Activated T-cell treated with anti-CD3 and anti-CD28 coated beads for 4 hours (primary cell): Measurements from ENCODE around the gene TANGO2.

ENCODE experiments used
- DNase-seq: peaks from one replicate; pipeline ENCODE4 v3.0.0-alpha.2; 2020

Gene TANGO2

GRCh38 chr22:20089226-20089976 lies 68.5 kb downstream of the TANGO2 start:
- no peak for DNase-seq

DNA sequence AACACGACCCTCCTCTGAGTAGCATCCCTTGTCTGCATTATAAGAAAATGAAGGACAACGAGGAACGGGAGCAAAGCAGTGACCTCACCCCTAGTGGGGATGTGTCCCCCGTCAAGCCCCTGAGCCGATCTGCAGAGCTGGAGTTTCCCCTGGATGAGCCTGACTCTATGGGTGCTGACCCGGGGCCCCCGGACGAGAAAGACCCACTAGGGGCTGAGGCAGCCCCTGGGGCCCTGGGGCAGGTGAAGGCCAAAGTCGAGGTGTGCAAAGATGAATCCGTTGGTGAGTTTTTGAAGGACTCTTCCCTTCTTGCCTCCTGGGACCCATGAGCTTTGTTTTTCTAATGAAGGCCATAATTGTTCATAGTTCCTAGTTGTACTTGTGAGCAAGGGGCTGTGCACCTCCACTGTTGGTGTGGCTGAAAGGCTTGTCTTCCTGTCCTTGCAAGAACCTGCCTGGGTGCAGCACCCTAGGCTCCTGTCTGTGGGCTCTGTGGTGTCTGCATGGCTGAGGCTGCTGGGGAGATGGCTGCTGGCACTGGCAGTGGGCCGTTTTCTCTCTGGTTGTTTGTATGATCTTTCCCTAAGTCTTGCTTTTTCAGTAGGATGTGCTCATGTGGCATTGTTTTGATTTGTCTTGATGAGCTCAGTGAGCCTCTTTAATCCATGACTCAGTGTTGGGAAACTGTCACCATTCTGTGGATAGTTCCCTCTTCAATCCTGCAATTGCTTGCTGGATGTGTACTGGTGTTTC lies 69.2 kb downstream of the TANGO2 start:
- no peak for DNase-seq

DNA sequence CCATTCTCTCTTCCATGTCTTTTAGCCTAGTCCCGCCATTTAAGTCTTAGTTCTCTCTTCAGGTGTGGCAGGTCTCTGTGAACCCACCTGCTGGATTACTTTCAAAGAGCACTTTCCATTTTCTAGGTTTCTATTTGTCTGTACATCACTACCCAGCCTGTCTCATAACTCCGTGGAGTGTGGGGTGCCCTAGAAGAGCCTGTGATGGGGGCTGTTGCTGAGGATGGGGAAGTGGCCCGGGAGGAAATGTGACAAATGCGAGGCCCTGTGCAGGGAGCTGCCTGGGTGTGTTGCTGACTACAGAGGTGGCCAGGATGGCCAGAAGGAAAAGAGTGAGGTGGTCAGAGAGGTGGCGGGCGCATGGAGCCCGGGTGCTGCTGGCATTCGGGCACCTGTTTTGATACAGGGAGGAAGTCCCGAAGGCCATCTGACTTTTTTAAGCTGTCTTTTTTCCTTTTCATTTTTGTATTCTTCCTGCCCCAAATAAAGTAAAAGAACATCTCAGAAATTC lies 69.9 kb downstream of the TANGO2 start:
- DNase-seq: no peak

GRCh38 chr22:20091690-20092476 lies 71.0 kb downstream of the TANGO2 start:
- no peak for DNase-seq

GRCh38 chr22:20092477-20092854 lies 71.6 kb downstream of the TANGO2 start:
- DNase-seq: no peak

GRCh38 chr22:20093418-20094196 lies 72.7 kb downstream of the TANGO2 start:
- DNase-seq: no peak

GRCh38 chr22:20094197-20094807 lies 73.4 kb downstream of the TANGO2 start:
- no peak for DNase-seq

DNA sequence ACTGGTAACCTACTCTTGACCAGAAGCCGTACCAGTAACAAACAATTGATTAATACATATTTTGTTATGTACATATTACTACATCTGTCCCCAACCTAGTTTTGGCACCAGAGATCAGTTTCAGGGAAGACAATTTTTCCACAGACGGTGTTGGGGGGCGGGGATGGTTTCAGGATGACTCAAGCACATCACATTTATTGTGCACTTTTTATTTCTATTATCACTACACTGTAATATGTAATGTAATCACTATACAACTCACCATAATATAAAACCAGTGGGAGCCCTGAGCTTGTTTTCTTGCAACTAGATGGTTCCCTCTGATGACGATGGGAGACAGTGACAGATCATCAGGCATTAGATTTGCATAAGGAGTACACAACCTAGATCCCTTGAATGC lies 74.6 kb downstream of the TANGO2 start:
- DNase-seq: no peak

DNA sequence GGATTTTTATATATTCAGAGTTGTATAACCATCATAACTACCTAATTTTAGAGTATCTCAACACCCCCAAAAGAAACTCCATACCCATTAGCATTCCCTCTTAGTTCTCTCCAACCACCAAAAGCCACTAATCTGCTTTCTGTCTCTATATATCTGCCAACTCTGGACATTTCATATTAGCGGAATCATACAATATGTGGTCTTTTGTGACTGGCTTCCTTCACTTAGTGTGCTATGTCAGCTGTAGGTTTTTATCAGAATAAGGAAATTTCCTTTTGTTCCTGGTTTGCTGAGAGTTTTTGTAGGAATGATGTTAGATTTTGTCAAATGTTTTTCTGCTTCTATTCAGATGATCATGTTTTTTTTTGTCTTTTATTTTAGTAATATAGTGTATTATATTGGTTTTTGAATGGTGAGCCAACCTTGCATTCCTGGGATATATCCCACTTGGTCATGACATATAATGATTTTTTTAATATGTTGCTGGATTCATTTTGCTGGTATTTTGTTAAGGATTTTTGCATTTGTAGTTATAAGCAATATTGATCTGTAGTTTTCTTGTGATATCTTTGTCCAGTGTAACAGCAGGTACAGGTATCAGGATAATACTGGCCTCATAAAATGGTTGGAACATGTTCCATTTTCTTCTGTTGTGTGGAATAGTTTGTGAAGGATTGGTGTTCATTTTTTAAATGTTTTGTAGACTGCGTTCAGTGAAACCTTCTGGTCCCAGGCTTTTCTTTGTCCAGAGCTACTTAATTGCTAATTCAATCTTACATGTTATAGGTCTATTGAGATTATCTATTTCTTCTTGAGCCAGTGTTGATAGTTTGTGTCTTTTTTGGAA lies 75.9 kb downstream of the TANGO2 start:
- DNase-seq: no peak

GRCh38 chr22:20099099-20099711 lies 78.3 kb downstream of the TANGO2 start:
- DNase-seq: no peak

- no peak for DNase-seq
Observed at GRCh38 chr22:20101638-20102037, 80.7 kb downstream of the TANGO2 start.

GRCh38 chr22:20102203-20102780 lies 81.4 kb downstream of the TANGO2 start:
- DNase-seq: no peak

- no peak for DNase-seq
Observed at GRCh38 chr22:20105456-20106204, 84.7 kb downstream of the TANGO2 start.

- DNase-seq: no peak
Observed at GRCh38 chr22:20106205-20106848, 85.4 kb downstream of the TANGO2 start.

DNA sequence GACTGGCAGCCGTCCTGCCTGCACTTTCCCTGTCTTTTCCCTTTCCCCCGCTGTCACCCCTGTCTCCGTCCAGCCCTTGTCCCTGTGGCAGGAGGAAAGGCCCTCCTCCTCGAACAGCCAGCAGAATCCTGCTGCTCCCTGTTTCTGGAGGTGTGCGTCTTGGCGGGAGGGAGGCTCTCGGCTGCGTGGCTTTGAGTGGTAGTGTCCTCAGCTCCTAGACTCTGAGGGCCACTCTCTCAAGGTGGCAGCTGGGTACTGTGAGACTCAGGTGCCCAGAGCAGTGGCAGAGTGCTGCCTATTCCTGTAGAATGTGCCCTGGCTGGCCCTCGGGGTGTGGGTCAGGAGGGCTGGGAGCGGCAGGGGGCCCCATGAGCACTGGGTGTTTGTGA lies 85.9 kb downstream of the TANGO2 start:
- no peak for DNase-seq

GRCh38 chr22:20107471-20107901 lies 86.6 kb downstream of the TANGO2 start:
- DNase-seq: no peak

GRCh38 chr22:20107951-20108756 lies 87.2 kb downstream of the TANGO2 start:
- no peak for DNase-seq

DNA sequence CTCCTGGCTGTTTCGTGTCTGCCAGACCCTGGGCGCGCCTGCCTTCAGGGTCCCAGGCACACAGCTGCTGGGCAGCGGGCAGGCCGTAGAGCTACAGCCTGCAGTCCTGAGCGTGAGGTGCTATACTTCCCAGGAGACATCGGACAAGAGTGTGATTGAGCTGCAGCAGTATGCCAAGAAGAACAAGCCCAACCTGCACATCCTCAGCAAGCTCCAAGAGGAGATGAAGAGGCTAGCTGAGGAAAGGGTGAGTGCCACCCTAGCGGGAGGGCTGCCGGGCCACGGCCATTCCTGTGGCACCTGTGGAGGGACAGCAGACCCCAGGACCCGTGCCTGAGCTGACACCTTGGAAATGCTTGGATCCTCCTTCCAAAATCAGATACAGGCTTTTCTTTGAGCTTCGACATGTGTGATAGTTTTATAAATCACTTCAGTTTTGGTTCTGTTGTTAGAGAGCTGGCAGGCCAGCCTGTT lies 87.9 kb downstream of the TANGO2 start:
- no peak for DNase-seq
